HG03066 (cell line): ENCODE measurements around the gene PPP1R13B.

ENCODE experiments used
- ATAC-seq: cut with Tn5 transposase; IDR thresholded peaks from one replicate; pipeline ENCODE4 v1.9.1; 2021; ENCODE audit warnings: low read depth; ENCODE audit not compliant: unreplicated experiment

Gene PPP1R13B

DNA sequence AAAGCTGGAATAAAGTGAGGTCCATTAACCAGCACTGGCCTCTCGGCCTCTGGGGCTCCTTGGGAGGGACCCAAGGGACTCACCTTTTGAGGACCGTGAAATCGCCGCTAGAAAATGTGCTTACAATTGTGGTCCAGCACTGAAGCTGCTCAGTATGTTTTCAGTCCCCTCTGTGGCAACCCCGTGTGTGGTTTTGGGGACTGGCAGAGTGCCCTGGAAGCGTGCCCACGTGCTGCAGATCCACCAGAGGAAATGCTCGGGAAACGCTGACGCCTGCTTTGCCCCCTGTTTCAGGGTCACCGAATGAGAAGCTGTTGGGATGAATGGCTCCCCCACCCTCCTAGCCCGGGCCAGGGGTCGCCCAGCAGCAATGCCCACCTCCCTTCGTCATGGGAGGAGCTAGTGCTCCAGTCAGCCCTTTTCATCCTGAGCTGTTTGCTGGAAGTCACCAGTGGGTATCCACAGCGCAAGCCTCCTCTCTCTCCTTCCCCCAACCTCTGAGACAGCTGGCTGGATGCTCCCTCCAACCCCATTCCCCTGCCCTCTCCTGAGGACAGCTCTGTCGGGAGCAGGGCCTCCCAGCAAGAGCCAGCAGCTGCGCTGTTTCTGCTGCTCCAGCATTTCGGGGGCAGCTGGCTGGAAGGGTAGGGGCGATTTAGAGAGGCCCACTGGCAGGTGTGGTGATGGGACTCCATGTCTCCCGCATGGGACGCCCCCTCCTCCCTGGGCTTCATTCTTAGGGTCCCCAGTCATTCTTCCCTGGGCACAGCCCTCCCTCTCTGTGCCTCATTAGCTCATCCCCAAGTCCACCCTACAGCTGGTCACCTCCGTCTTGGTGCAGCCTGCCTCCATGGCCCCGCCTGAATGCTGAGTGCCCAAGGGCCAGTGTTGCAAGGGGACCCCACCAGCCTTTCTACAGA, 33.2 kb upstream of the PPP1R13B start:
- no peak for ATAC-seq

DNA sequence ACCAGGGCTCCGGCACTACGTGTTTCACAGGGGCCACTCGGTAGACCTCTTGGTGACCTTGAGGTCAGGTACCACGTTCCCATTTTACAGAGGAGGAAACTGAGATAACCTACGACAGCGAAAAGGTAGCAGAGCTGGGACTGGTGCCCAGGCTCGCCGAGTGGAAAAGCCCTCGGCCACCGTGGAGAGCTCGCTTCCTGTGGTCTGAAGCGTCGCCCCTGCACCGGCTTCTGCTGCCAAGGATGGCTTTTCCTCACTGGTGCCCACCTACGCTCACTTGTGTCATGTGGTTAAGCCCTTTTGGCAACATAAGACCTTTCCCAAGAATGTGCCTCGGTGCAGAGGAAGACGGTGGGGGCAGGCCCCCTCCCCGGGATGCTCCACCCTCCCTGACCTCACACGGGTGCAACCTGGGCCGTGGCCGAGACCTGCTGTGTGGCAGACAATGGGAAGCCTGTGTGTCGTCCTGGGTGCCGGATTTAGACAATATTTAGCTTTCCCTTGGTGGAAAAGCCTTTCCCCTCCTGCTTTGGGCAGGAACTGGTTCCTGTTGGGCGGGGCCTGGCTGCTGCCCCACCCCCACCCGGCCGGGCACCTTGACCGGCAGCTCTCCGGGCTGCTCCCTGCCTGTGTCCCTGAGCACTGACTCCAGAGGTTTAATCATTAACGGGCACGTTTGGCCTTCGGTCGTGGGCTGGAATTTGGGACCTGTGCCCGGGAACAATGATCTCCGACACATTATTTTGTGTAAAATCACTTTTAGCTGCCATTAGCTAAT, 32.4 kb upstream of the PPP1R13B start:
- no peak for ATAC-seq

DNA sequence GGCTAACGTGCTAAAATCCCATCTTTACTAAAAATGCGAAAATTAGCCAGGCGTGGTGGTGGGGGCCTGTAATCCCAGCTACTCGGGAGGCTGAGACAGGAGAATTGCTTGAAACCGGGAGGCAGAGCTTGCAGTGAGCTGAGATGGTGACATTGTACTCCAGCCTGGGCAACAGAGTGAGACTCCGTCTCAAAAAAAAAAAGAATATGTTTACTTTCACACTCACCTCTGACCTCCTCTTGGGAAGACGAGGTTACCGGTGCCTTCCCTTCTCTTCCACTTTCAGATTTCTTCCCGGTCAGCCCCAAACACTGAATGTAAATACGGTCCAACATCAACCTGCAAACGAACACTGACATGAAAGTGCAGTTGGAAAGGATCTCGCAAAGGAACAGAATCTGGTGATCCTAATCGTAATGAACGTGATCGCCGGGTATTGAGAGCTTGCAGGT, 31.8 kb upstream of the PPP1R13B start:
- ATAC-seq: no peak

DNA sequence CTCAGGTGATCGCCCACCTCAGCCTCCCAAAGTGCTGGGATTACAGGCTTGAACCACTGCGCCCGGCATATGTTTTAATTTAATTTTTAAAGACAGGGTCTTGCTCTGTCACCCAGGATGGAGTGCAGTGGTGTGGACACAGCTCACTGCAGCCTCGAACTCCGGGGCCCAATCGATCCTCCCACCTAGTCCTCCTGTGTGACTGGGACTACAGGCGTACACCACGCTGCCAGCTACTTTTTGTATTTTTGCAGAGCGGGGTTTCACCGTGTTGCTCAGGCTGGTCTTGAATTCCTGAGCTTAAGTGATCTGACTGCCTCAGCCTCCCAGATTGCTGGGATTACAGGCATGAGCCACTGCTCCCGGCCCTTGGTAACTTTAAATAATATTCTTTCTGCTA, 30.8 kb upstream of the PPP1R13B start:
- ATAC-seq: no peak

DNA sequence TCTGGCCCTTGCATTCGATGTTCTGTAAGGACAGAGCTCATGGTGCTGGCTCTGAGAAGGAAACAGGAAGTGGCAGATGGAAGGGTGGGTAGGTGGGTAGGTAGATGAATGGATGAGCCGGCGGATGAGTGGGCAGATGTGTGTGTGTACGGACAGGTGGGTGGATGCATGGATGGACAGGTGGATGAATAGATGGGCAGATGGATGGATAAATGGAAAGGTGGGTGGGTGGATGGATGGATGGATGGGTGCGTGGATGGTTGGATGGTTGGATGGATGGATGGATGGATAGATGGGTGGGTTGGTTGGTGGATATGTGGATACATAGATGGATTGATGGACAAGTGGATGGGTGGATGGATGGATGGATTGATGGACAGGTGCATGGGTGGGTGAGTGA, 27.6 kb upstream of the PPP1R13B start:
- no peak for ATAC-seq

DNA sequence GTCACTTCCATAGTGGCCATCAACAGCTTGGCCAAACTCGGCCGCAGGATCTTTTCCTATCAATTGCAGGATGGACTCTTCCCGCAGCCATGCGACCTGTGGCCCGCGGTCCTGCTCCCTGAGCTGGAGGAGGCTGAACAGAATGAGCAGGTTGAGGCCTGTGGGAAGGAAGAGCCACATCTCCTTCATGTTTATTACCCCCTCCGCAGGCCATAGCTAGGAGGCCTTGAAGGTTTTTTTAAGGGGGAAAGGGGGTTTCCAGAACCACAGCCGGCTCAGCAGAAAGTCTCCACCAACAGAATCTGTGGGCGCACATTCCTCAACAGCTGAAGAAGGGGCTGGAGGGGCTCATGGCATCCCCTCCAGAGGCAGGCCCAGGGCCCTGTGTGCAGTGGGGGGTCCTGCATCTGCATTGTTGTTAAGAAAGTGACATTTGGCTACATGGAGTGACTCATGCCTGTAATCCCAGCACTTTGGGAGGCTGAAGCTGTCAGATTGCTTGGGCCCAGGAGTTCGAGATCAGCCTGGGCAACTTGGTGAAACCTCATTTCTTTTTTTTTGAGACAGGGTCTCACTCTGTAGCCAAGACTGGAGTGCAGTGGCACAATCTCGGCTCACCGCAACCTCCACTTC, 25.2 kb upstream of the PPP1R13B start:
- ATAC-seq: no peak

DNA sequence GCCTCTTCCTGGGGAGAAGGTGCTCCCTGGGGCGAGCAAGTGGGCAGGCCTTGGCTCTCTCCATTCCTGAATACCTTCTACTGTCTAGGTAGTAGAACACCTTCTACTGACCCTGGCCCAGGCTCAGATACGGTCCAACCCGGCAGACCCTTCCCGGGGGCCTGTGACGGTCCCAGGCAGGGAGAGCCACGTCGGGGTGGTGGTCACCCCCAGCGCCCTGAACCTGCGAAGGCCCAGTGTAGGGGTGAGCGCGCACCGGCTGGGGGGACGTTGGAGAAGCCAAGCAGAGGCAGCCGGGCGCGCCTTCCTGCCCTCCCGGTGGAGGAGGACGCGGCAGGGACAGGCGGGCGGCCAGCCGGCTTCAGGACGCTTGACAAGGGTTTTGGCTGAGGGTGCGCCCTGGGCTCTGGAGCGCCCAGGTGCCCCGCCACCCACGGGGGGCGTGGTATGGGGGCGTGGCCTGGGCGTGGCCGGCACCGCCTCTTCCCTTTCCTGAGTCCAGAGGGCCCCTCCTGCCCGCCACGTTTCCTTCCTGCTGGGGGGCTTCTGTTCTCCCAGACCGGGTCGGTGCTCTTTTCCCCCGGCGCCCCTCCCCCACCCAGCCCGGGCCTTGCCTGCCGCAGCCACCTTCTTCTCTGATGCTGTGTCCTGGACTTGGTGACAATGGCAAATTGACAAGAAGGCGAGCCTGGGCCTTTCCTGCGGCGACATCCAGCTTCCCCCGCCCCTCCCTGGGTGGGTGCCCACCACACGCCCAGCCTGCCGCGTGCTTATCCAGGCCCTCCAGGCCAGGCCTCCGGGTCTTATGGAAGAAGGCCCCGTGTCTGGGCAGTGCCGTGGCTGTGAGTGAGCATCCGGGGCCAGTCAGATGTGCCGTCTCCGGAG, 24.5 kb upstream of the PPP1R13B start:
- peak; percentile 78 for ATAC-seq

DNA sequence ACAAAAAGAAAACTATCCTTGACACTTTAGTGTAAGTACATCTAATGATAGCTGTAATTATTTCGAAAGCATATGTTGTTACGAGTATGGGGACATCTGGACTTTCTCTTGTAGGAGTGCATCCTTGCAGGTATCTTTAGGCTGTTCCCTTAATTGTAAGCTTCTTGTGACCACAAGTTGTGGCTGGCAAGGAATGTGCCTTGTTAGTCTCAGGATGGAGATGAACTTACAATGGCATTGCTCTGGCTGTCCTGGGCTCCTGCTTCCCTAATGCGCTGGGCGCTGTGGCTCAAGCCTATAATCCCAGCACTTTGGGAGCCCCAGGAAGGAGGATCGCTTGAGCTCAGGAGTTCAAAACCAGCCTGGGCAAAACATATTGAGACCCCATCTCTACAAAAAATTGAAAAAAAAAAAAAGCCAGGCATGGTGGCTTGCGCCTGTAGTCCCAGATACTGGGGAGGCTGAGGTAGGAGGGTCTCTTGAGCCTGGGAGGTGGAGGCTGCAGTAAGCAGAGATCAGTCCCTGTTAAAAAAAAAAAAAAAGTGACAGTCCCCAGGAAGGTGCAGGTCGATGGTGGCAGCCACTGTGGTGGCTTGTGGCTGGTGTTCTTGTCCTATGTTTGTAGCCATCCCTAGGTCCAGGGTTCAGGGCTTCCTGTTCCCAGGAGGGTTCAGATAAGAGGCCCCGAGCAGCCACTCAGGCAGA, 23.7 kb upstream of the PPP1R13B start:
- ATAC-seq: no peak

DNA sequence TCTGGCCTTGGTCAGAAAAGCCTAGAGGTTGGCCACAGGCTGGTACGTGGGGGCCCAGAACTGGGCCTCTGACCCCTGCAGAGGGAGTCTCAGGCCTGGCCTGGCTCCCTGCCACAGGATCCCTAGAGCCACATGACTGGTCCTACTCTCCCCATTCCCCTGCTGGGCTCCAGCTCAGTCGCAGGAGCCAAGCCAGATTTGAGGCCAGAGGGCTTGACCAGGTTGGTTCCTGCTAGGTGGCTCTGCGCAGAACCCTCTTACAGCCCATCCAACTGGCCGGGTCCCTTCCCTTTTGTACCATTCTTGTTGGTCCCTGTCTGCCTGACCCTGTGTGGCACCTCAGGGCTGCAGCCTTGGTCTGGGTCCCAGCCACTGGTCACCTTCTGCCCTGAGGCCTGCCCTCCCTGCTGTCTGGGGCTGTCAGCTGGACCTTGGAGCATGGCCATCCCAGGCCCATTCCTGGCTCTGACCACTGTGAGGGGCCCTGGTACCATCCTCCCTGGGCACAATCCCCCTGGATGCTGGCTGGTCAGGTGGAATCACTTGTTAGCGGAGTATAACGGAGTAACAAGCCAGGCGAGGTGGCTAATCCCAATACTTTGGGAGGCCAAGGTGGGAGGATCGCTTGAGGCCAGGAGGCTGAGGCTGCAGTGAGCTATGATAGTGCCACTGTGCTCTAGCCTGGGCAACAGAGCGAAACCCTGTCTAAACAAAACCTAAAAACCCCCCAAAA, 22.9 kb upstream of the PPP1R13B start:
- ATAC-seq: no peak

DNA sequence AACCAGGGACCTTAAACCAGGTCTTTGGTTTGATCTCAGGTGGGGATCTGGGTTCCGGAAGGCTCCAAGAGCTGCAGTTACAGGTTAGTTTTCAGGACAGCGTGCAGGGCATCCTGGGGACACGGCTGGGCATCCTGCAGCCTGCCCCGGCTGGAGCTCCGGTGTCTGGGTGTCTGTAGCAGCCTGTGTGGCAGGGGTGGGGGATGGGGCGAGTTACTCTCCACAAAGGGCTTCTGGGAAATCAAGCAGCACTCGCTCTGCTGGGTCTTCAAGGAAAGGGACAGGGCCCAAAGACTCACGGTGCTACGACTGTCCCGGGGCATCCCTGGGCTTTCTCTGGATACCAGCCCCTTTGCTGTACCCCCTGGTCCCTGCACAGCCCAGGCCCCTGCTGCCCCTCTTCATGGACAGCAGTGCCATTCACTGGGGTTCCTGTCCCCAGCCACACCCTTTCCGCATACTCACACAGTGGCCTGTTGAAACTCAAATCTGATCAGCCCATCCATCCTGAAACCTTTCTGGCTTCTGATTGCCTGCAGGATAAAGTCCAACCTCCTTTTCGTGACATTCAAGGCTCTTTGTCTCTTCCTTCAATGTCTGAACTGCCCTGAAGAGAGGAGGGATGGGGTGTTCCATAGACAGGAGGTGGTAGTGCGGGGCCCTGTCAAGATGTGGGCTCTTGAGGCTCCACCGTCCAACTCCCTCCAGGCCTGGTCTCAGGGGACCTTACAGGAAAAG, 22.2 kb upstream of the PPP1R13B start:
- no peak for ATAC-seq

DNA sequence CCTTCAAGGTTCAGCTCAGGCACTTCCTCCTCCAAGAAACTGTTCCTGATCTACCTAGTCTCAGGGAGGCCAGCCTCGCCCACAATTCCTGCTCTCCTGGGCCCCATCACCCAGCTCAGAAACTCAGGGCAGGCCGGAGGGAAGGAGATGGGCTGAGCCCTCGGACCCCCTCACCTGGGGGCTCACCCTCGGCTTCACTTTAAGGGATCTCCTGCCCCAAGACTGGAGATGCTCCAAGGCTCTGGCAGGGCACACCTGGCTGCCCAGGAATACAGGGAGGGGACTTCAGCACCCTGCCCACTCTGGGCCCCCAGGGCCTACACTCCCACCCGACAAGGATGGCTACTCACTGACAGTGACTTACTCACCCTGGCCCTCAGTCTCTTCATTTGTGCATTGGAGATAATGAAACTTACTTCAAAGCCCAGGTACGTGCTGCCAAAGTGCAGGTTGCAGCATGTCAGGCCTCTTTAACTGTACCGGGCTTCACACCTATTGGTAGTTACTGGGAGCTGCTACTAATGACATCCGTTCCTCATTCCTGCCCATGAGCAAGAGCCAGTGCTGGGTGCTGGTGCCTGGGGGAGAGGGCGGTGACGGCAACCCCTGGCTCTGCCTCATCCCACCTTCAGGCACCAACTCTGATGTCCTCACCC, 21.0 kb upstream of the PPP1R13B start:
- ATAC-seq: no peak

DNA sequence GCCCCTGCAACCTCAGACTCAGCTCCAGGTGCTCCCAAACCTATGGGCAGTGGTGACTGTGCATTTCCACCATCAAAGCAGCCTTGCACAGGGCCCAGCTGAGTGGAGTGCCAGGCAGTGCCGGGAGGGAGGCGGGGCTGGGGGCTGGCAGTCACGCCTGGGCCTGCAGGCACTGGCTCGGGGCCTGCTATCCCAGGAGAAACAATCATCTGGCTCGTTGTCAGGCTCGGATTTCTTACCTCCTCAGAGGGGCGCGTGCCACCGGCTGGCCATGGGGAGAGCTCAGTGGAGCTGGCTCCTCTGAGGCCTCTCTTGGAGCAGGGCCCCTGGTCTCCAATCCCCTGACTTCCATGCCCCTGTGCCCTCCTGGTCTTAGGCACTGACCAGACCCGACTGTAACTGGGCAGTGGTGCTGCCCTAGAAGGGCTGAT, 20.2 kb upstream of the PPP1R13B start:
- no peak for ATAC-seq

DNA sequence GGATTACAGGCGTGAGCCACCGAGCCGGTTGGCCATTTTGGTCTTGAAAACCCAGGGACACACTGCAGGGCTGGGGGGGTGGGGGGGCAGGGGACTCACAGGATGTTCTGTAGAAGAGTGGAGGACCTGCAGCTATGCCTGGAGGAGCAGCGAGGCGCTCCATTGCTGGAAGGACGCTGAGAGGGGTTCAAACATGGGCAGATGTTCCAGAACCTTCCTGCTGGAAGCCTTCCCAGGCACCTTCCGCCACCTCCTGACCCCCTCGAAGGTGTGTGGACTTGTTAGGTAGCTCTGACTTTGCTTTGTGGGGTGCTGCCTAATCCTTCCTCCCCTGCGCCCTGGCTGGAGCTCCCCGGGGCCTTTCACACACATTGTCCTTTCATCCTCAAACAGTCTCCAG, 19.6 kb upstream of the PPP1R13B start:
- ATAC-seq: no peak

DNA sequence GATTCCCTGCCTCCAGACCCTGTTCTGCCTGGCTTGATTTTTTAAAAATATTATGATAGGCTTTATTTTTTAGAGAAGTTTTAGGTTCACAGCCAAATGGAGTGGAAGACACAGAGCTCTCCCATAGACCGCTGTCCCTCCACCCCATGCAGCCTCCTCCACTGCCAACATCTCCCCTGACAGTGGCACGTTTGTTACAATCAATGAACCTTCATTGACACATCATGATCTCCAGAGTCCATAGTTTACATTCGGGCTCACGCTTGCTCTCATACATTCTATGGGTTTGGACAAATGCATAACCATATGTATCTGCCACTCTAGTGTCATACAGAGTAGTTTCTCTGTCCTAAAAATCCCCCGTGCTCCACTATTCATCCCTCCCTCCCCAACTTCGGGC, 15.9 kb upstream of the PPP1R13B start:
- ATAC-seq: no peak

DNA sequence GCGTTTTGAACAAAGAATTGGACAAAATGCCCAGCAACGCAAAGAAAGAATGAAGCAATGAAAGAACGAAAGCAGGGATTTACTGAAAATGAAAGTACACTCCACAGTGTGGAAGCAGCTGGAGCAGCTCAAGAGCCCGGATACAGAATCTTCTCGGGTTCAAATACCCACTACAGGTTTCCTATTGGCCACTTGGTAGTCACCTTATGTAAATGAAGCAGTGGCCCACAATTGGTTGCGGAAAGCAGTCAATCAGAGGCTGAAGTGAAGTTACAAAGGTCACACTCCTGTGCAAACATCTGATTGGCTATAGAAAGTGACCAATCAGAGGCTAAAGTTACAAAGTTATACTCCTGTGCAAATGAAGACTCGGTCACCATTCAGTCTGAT, 15.0 kb upstream of the PPP1R13B start:
- ATAC-seq: no peak

DNA sequence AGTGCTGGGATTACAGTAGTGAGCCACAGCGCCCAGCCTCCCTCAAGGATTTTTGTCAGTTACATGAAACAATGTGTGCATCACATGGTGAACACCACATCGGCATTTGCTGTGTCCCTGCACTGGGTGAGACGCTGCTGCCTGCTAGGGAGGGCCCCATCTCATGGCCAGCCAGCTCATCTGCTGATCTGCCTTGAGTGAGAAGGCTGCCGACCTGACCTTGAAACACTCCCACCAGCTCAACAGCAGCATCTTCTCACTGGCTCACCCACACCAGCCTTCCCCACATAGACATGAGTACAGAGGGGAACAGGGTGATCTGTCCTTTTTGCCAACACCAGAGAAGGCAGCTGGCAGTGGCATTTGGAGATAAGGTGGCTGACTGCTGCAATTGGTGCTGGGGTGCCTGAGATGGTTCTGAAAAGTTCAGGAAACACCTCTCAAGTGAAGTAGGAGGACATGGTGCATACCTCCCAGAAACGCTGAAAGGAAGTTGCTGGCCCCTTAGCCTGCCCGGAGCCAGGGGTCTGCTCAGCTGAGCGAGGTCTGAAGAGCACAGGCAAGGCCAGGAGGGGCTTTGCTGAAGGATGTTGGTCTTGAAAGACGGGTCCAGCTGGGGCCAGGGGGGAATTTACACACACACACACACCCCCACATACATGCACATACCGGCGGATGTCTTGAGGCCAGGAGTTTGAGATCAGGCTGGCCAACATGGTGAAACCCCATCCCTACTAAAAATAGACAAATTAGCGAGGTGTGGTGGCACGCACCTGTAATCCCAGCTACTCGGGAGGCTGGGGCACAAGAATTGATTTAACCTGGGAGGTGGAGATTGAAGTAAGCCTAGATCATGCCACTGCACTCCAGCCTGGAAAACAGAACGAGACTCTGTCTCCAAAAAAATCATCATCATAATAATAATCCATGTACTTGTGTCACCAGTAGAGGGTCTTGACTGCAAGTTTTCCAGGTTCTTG, 14.3 kb upstream of the PPP1R13B start:
- ATAC-seq: no peak
